K562 (cell line): ENCODE results near the gene SLC13A1. TPM values are rescaled to one million over a fixed set of nuclear protein-coding genes. Genes with fewer than 3 reads are reported as not detected.

Source experiments
- ATAC-seq: fragments of 200-7000 bp; cut with Tn5 transposase; 3 replicates; pipeline ENCODE4 v1.9.1; 2020; ENCODE audit warnings: moderate library complexity
- BruUV-seq: library from RNA; stranded (reverse); fragments of 400-500 nt; replicated peaks from 2 replicates; lab custom pipeline; 2021; lab: Mats Ljungman, UMichigan
- CTCF ChIA-PET: fragments of 300-600 bp; formaldehyde crosslinking; extraction: SDS; loops from one replicate; lab custom pipeline; 2021; ENCODE audit warnings: low intra/inter-chr PET ratio; lab: Yijun Ruan, JAX
- POLR2A ChIA-PET: fragments of 300-600, 350-650 bp; sonication (Branson Sonifier 250); formaldehyde crosslinking; extraction: SDS; loops from one replicate; lab custom pipeline; 2021; ENCODE audit warnings: antibody characterized with exemption, inconsistent platforms; lab: Yijun Ruan, JAX
- DNase-seq, 4 experiments: peaks; one replicate each; pipeline versions ENCODE4 v3.0.0 to v3.0.0-alpha.2; 2011 to 2018; ENCODE audit warnings: low spot score in 3 of 4, mixed read lengths in 3 of 4; ENCODE audit errors: extremely low read depth in 1 of 4
- FAIRE-seq: peaks from 2 replicates; lab custom pipeline; 2011; peaks lifted over from hg19 to GRCh38; lab: Jason Lieb, UNC
- H2AFZ ChIP-seq: 2 replicates; pipeline ENCODE4 v1.6.0; 2011; ENCODE audit warnings: low read depth, low read length, control low read depth, inconsistent platforms
- H3K27ac ChIP-seq: fragments of 200-600 bp; 3 replicates; pipeline ENCODE4 v1.8.0; 2011; ENCODE audit warnings: low read depth, mild to moderate bottlenecking, control low read depth, inconsistent platforms, low read length, moderate library complexity, mixed read lengths; ENCODE audit errors: extremely low read depth
- H3K27me3 ChIP-seq, 2 experiments: fragments of 300-600 bp in 1 of 2; 2 replicates in 1 of 2; 3 replicates in 1 of 2; pipeline versions ENCODE4 v1.6.0 to v1.8.0; 2011; ENCODE audit warnings: inconsistent platforms in 2 of 2, low read length in 2 of 2, mild to moderate bottlenecking in 1 of 2, mixed read lengths in 1 of 2, moderate library complexity in 1 of 2; ENCODE audit not compliant: control insufficient read depth in 2 of 2, insufficient read depth in 2 of 2
- H3K36me3 ChIP-seq: fragments of 300-600 bp; 3 replicates; pipeline ENCODE4 v1.8.0; 2011; ENCODE audit warnings: mild to moderate bottlenecking, low read length, inconsistent platforms; ENCODE audit not compliant: control insufficient read depth, insufficient read depth
- H3K4me1 ChIP-seq, 2 experiments: fragments of 200-600 bp in 1 of 2; replicated peaks in 1 of 2; 2 replicates in 1 of 2; 3 replicates in 1 of 2; pipeline versions ENCODE4 v1.5.1 to v1.8.0; 2011; ENCODE audit warnings: inconsistent platforms in 2 of 2, low read length in 2 of 2, mild to moderate bottlenecking in 1 of 2, mixed read lengths in 1 of 2, moderate library complexity in 1 of 2; ENCODE audit not compliant: control insufficient read depth in 2 of 2, insufficient read depth in 2 of 2
- H3K4me2 ChIP-seq: 2 replicates; pipeline ENCODE4 v1.6.1; 2011; ENCODE audit warnings: low read length, control low read depth, inconsistent platforms, mixed read lengths; ENCODE audit not compliant: insufficient read depth
- H3K4me3 ChIP-seq: fragments of 200-600 bp; sonication (generic), shearing (Covaris generic); 2 replicates; pipeline ENCODE4 v1.5.1; 2016; ENCODE audit warnings: control low read depth, inconsistent platforms
- H3K79me2 ChIP-seq: fragments of 200-600 bp; 3 replicates; pipeline ENCODE4 v1.8.0; 2011; ENCODE audit warnings: low read length, inconsistent platforms; ENCODE audit not compliant: control insufficient read depth, insufficient read depth
- H3K9ac ChIP-seq, 2 experiments: 2 replicates each; pipeline versions ENCODE4 v1.6.0 to v1.6.1; 2011; ENCODE audit warnings: low read depth in 2 of 2, low read length in 2 of 2, control low read depth in 1 of 2, inconsistent platforms in 1 of 2, mild to moderate bottlenecking in 1 of 2, mixed read lengths in 1 of 2; ENCODE audit not compliant: insufficient read depth in 1 of 2
- H3K9me1 ChIP-seq: one replicate; pipeline ENCODE4 v1.6.0; 2011; ENCODE audit warnings: inconsistent platforms, mild to moderate bottlenecking, low read length, moderate library complexity; ENCODE audit not compliant: control insufficient read depth, insufficient read depth
- H3K9me3 ChIP-seq: replicated peaks from 2 replicates; pipeline ENCODE4 v1.5.1; 2011; ENCODE audit warnings: low read depth, low read length, inconsistent platforms; ENCODE audit not compliant: control insufficient read depth, insufficient read depth
- H4K20me1 ChIP-seq: replicated peaks from 2 replicates; pipeline ENCODE4 v1.6.1; 2011; ENCODE audit warnings: low read length, inconsistent platforms, mixed read lengths; ENCODE audit not compliant: control insufficient read depth, insufficient read depth
- COPS2 ChIP-seq: fragments of 450-650 bp; conservative IDR thresholded peaks from 2 replicates; pipeline ENCODE4 v1.6.1; 2016; ENCODE audit warnings: mild to moderate bottlenecking, moderate library complexity
- WGBS: fragments of 100-300 bp; shearing (Covaris generic); methylation state at CpG from one replicate; pipeline ENCODE4 v1.1.6; 2016; ENCODE audit warnings: low coverage, mixed read lengths; ENCODE audit not compliant: insufficient coverage; ENCODE audit errors: missing lambda C conversion rate; 5-methylcytosine and 5-hydroxymethylcytosine counted together
- in situ Hi-C: fragments of 300-500 bp; cut with MboI; formaldehyde crosslinking; loops from 4 replicates; pipeline ENCODE4 v1.15.0; 2018; ENCODE audit warnings: inconsistent platforms, mixed read lengths
- intact Hi-C: fragments of 100-400 bp; cut with micrococcal nuclease; formaldehyde crosslinking; loops from 2 replicates; pipeline ENCODE4 v1.14.2; 2022
- polyA plus RNA-seq, 8 experiments: library from polyadenylated mRNA; depleted of rRNA in 4 of 8; stranded (reverse) in 5 of 8; unstranded in 3 of 8; fragments of >200 nt; fragmentation: Nextera tagmentation in 2 of 8; fragmentation: Illumina TruSeq in 1 of 8; extraction: Ambion mirVana in 2 of 8; extraction: Trizol in 1 of 8; gene quantifications; 2 replicates each; pipeline versions ENCODE4 v1.2.1 to v1.2.3, GENCODE V29; 2011 to 2014; ENCODE audit warnings: inconsistent platforms in 1 of 8, missing spikeins in 1 of 8
- total RNA-seq, 7 experiments: library from RNA; depleted of rRNA in 6 of 7; stranded (reverse); fragments of >200 nt in 6 of 7; fragmentation: Illumina TruSeq in 2 of 7; extraction: Trizol in 2 of 7; gene quantifications; 2 replicates each; pipeline versions ENCODE4 v1.2.1 to v1.2.3, GENCODE V29; 2011 to 2021; ENCODE audit warnings: low replicate concordance in 1 of 7
- TF ChIP-seq, protein P1 (sequence below), 2 experiments: fragments of 150-350 bp in 1 of 2; IDR thresholded peaks; 2 replicates each; pipeline ENCODE4 v1.6.1; 2012 to 2016; ENCODE audit warnings: low read depth in 2 of 2, low read length in 2 of 2, mild to moderate bottlenecking in 1 of 2, moderate library complexity in 1 of 2
- TF ChIP-seq, protein P2 (sequence below): fragments of 250-450 bp; sonication (Bioruptor Pico); IDR thresholded peaks from 2 replicates; pipeline ENCODE4 v1.5.0; 2020; ENCODE audit warnings: mild to moderate bottlenecking

Gene SLC13A1
- total and polyA plus RNA-seq, 9 of the 15 experiments (the other 6 are each of a cell fraction or from before 2014, with no cell fraction given): 0.04 TPM; not detected in 8

DNA sequence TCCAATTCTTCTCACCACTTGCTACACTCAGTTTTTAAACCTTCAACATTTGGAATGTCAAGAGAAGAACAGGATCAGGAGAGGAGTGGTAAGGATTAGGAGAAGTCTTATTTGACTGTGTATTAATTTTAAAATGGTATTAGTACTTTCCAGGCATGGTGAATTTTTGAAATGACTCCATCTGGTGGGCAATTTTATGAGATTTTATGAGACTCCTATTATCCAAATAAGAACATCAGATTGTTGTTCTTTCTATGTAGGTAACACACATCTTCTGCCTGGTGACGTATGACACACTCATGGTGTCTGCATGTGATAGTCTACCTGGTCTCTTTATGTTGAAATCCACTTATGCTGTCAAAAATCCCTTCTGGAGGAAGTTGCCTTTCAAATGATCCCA lies 51.0 kb downstream of the SLC13A1 start:
- no peak overlapping the region for H3K9ac ChIP-seq
- H3K4me1 ChIP-seq: no peaks in the 10 kb centered on the region
- no TSS peak for BruUV-seq
- no peak overlapping the region for H3K27ac ChIP-seq
- H3K9me3 ChIP-seq: no peaks in the 10 kb centered on the region
- H3K79me2 ChIP-seq: no peaks in the 10 kb centered on the region
- 0% methylated on average over 1 of the region's 1 CpG for WGBS
- ChIA-PET CTCF (interaction anchor here (0.7 kb wide), 1 partner anchor 1153 kb away, joined by 3 read pairs; no protein-coding TSS in a partner anchor), POLR2A (no interaction called here)
- H3K4me3 ChIP-seq: no peak overlapping the region
- in situ Hi-C loops: no loop called here
- no peak for FAIRE-seq
- intact Hi-C loops: no loop called here
- no peak for ATAC-seq
- no peak for TF ChIP-seq COPS2
- TF ChIP-seq, protein P1, sequence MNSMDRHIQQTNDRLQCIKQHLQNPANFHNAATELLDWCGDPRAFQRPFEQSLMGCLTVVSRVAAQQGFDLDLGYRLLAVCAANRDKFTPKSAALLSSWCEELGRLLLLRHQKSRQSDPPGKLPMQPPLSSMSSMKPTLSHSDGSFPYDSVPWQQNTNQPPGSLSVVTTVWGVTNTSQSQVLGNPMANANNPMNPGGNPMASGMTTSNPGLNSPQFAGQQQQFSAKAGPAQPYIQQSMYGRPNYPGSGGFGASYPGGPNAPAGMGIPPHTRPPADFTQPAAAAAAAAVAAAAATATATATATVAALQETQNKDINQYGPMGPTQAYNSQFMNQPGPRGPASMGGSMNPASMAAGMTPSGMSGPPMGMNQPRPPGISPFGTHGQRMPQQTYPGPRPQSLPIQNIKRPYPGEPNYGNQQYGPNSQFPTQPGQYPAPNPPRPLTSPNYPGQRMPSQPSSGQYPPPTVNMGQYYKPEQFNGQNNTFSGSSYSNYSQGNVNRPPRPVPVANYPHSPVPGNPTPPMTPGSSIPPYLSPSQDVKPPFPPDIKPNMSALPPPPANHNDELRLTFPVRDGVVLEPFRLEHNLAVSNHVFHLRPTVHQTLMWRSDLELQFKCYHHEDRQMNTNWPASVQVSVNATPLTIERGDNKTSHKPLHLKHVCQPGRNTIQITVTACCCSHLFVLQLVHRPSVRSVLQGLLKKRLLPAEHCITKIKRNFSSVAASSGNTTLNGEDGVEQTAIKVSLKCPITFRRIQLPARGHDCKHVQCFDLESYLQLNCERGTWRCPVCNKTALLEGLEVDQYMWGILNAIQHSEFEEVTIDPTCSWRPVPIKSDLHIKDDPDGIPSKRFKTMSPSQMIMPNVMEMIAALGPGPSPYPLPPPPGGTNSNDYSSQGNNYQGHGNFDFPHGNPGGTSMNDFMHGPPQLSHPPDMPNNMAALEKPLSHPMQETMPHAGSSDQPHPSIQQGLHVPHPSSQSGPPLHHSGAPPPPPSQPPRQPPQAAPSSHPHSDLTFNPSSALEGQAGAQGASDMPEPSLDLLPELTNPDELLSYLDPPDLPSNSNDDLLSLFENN (IDR thresholded peaks at IDR 0.05; ENCODE audit: low read depth in 2 of 2, low read length in 2 of 2): no peak
- TF ChIP-seq, protein P2, sequence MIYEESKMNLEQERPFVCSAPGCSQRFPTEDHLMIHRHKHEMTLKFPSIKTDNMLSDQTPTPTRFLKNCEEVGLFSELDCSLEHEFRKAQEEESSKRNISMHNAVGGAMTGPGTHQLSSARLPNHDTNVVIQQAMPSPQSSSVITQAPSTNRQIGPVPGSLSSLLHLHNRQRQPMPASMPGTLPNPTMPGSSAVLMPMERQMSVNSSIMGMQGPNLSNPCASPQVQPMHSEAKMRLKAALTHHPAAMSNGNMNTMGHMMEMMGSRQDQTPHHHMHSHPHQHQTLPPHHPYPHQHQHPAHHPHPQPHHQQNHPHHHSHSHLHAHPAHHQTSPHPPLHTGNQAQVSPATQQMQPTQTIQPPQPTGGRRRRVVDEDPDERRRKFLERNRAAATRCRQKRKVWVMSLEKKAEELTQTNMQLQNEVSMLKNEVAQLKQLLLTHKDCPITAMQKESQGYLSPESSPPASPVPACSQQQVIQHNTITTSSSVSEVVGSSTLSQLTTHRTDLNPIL (CRISPR knock-in tag): no peak
- H2AFZ ChIP-seq: no peak overlapping the region
- no peaks in the 10 kb centered on the region for H3K9me1 ChIP-seq
- H3K4me2 ChIP-seq: no peak overlapping the region
- H3K36me3 ChIP-seq: no peaks in the 10 kb centered on the region
- H4K20me1 ChIP-seq: no peaks in the 10 kb centered on the region
- H3K27me3 ChIP-seq: no peaks in the 10 kb centered on the region
- no peak for DNase-seq
